Femur (tissue), 1 donor: ENCODE measurements around the gene TMEM132D.
"Not testable (repeated sequence)": the region's sequence is repeated elsewhere in the genome, so short reads cannot be mapped to it uniquely, and the experiment has no call there.

Source experiments
- DNase-seq: peaks from one replicate; pipeline ENCODE4 v3.0.0-alpha.2; 2017

Gene TMEM132D

DNA sequence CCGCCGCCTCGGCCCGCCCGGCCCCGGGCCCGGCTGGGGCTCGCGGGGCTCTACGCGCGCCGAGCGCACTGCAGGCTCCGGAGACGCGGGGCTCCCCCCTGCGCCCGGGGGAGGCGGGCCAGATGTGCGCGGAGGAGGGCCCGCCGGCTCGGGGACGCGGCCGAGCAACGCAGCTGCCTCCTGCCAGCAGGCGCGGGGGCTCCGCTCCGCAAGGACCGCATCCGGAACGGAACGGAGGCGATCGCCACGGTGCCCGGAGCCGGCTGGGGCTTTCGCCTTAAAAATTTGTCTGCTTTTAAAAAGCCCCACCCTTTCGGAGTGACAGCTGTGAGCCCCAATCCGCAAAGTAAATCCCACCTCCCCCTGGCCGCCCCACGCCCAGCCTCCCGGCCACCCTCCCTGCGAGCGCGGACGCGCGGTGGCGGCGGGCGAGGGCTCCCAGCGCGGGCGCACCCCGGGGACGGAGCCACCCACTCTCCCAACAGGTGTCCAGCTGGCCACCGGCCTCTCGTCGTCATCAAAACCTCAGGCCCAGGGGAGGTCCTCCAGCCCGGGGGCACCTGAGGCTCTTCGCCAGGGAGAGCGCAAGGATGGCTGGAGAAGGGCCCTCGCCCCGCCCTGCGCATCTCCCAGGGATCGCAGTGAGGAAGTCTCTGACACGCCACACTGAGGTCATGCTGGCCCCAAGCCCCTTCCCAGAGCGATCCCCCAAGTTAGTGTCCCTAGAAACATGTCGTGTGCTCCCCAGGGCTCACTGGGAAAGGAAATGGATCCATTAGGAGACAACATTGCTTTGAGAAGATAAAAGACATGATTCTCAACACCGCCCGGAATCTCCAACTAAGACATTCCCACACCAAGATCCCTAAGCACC, at the start of gene TMEM132D:
Gene TMEM132D, minus strand, starts transcription at position 70 of the 874 bp plus-strand sequence.
- DNase-seq, result no peak

DNA sequence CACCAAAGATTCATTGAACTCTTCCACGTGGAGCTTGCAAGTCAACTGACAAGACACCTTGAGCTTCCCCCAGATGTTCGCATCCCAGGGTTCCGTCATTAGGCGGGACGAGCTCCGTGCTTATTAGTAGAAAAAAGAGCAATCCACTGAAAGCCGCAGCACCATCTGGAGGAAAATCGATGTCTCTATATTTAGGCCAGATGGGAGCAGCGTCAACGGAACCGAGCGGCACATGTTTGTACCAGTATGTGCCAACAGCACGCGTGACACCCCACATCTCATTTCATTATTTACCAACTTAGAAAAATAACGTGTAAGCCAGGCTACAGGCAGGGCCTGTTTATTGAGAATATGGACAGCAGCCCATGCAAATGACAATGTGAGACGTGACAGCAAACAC, 45.8 kb upstream of the TMEM132D start:
- DNase-seq, result no peak

DNA sequence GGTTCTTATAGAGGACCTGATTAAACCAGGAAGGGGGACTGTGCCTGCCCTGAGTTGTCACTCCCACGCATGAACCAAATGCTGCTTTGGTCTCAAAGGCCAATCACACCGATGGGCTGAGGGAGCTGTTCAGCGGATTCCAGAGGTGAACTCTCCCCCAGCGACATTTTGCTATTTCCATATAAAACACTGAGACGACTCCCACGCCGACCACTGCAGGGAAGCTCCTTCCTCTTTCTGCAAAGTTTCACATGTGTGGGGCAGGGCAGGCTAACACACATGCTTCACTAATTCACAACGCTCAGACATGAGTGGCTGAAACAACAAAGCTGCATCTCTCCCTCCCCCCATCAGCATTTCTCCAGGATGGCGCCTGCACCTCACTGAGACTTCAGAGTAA, 37.8 kb upstream of the TMEM132D start:
- no peak for DNase-seq

DNA sequence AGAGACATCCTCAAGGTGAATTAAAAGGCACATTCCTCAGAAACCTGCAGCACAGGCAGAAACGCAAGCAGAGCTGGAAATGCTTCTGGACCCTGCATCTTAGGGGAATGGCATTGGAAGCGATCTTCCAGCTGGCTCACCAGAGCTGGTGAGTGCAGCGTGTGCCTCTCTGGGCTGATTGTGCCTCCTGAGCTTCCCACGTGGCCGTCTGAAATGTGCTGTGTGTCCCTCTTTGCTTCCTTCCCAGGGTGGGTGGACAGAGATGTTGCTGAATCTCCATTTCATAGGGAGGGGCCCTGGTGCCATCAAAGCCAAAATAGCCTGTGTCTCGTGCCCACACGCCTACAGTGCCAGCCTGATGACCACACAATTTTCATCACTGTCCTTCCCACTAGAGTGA, 34.3 kb upstream of the TMEM132D start:
- no peak for DNase-seq

DNA sequence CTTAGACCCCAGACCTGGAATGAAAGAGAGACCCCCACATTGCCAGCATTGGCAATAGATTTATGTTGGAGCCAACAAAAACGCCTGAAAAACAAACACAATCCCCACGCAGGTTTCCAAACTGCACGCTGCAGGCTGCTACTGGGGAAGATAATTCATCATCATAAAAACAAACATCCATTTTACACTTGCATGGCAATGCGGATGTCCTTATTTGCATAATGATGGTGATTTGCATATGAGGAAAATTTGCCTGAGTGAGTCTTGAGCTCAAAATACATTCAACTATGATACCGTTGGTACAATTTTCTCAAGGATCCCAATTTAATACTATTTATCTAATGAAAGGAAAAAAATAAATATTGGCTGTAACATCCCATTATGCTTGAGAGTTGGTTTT, 33.6 kb upstream of the TMEM132D start:
- DNase-seq, result no peak

DNA sequence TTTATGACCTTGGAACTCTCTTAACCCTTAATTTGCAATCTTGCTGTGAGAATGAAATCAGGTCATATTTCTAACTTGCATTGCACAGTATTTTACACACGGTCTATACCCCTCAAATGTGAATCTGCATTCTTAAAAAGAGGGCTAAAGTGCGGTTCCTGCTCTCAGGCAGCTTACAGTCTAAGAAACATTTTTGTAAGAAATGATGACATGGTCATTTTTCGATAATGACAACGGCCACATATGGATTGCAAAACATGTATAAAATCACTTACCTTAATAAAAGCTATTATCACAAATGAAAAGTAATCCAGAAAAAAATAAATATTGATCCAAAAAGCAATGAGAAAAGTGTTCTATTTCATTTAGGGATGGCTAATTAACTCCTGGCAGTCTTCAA, 24.8 kb upstream of the TMEM132D start:
- no peak for DNase-seq

DNA sequence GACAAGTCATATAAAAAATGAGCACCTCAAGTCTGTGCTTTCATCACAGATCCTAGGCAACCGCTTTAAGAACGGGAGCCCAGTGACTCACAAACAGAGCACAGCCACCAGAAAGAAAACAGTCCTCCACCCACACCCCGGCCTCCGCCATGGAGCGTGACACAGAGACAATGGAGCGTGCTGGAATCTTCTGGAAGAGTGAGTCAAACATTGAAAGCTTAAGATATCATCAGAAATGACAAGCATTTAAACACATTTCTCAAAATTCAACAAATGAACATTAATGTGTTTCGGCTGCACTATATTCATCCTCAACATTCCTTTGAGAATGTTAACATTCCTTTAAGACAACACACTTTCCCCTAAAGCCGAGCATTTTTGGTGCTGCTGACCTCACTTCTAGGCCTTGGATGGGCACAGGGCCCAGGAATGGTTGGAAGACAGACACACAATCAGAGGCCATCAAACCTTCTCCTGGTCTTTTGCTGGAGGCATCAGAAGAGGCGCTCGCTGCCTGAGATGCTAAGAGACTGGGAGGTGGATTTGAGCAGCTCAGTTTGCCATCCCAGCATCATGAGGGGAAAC, 23.6 kb upstream of the TMEM132D start:
- no peak for DNase-seq

DNA sequence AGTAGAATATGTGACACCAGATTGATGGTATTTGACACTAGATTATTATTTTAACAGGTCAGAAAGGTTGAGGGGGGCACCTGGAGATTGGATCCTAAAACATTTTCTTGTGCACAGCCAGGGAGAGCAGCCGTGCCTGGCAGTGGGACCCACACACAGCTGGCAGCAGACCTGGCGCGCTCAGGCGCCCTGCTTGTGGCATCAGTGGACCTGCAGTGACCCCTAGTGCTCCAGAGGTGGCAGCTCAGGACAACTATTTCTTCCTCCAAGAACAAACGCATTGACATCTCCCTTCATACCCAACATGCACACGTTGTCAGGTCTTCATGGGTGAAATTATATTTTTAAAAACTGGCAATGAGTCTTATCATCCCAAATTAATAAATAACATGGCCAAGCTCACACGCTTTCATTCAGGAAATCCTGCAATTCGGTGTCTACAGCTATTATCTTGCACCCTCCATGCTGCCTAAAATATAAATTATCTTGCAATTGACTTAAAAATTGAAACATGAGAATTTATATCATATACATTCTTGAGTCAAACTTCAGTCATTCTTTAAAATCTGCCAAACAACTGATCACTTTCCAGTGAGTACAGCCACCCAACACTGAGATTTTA, 7.7 kb upstream of the TMEM132D start:
- DNase-seq, result peak; percentile 76

DNA sequence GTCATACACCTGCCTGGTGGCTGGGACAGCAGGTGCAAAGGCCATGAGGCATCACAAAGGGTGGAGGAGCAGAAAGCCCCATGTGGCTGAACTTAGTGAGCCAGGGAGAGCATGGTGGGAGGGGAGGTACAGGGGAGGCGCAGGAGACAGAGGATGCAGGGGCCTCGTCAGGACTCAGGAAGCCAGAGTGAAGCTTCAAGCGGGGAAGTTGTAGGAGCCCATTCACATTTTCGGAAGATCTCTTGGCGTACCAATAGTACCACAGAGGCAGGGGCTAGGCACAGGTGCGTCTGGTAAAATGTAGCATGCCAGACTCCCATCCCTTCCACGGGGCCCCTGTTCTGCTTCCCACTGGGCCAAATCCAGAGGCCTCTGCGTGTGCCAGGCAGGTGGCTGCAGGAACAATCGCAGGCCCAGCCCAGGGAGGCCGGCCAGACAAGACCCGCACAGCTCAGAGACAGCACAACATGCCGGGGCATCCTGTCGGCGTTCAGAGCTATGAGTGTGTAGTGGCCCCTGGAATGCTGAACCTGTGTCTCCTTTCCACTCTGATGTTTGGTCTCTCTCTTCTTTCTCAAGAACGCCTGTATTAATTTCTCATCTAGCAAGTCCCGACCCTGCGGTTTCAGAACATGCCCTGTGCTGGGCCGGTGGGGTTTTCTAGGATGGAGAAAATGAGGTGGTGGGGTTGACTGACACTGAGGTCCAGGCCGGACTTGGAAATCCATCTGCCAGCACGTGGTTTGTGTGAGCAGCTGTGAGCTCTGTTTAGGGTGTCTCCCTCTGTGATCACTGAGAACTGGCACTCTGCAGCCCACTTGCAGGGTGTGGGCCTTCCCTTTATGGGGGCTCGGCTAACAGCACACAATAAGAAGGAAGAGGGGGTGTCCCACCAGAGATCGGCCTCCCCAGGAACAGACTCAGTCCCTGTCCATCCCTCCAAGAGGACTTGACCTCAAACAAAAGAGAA, 5.5 kb upstream of the TMEM132D start:
- no peak for DNase-seq

DNA sequence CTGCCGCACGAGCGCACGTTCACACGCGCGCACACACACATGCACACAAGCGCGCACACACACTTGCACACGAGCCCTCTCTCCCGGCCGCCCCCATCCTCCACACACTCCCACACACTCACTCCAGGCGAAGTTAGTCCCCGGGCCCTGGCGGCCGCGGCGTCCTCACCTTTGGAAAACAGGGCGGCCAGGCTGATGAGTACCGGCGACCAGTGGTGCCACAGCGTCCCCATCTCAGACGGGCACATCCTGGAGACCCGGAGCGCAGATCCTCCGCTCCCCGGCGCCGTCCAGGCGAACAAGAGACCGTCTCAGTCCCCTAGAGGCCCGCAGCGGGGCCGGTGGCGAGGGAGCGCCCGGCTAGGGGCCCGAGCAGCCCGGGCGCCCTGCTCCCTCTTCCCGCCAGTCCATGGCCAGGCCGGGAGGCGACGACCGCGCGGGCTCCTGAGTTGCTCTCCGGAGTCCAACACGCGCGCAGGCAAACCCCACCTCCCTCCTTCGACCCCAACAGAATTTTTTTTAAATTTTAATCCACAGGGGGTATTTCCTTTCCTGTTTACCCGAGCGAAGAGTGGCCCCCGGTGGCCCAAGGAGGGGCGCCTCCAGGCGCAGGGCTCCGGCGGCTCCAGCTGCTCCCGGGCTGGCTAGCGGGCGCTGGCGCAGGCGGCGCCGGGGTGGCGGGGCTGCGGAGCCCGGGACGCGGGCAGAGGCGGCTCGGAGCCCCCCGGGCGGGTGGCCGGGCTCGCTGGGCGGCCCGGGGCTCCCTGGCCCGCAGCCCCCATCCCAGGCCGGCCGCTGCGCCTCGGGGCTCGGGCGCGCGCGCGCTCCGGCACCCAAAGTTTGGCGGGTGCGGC, 506 bp downstream of the TMEM132D start:
- no peak for DNase-seq

DNA sequence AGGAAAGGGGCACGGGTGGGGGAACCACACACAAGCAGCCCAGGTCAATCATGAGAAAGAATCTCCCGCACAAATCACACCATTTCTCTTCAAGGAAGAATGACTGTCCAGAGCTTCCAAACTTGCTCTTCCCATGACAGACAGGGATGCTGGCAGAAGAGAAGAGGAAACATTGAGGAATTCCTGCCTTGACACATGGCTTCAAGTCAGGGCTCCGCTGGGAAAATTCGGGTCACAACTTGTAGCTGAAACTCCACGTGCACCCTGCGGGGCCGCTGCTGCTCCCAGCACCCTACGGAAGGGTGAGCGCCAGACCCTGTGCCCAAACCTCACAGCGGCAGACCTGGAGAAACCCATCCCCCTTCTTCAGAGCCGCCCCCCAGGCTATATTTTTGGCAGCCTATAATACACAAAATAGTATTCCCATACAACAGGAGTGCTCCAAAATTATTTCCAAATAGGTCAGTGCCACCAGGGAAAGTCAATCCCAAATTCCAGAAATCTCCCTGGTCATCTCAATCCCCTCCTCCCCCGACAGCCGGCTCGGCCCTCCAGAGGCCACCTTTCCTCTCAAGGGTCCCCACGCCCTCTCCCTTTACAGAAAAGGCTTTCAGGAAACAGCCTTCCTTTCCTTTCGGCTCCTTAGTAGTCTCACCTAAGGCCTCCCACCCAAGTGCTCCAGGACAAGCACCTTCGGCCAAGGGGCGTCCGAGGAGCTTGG, 1.3 kb downstream of the TMEM132D start:
- no peak for DNase-seq

DNA sequence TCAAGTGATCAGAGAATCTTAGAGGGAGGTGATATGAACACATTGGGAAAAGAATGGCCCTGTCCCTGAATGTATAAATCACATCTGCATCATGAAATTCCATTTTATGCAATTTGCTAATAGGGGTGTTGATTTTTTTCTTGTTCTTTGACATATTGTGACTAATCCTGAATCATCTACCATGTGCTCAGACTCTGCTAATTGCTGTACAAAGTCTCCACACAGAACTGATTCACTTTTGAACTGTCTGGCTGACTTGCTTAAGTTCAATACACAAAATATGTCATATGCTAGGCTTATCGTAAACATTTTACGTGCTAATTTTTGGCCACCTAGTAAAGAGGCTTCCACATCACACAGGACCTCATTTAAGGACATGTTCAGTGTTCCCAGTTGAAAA, 2.6 kb downstream of the TMEM132D start:
- no peak for DNase-seq

DNA sequence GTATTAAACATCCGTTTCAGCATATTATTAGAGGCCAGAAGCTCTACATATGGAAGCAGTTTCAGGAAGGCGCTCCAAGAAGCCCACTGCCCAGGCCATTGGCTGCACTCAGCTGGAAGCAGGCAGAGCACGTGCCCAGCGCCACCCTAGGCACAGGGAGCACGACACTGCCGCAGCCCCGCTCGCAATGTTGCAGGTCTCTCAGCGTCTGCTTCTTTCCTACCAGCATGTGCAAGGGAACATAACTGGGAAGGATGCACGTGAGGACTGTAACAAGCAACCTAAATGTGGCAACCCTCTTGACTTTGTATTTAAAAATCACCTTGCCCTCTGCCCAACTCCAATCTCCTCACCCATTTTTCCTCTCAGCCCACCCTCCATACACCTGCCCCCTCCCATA, 3.5 kb downstream of the TMEM132D start:
- DNase-seq, result no peak

DNA sequence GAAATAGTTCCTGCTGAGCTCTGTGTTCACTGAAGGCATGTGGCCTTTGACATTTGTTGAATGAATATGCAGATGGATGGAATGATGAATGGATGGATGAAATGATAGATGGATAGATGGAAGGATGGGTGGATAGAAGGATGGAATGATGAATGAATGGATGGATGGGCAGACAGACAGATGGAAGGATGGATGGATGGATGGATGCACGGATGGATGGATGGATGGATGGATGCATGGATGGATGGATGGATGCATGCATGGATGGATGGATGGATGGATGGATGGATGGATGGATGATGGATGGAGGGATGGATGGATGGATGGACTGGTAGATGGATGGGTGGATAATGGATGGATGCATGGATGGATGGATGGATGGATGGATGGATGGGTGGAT, 4.8 kb downstream of the TMEM132D start:
- DNase-seq, result not testable (repeated sequence)

DNA sequence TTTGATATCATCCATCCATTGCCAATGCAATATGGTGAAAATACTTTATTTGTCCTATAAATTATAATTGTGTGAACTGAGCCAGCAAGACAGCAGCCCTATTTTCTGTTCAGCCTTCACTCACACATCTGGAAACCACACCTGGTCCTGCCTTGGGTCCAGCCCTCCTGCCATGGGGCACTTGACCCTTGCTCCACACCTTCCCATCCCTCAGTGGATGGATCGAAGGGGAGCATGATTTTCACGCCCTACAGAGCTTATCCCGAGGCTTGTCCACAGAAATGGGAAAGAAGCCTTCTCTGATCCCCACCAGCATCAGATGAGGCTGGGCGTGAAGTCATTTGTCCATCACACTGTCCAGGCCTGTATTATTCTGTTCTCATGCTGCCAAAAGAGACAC, 10.1 kb downstream of the TMEM132D start:
- DNase-seq, result no peak

DNA sequence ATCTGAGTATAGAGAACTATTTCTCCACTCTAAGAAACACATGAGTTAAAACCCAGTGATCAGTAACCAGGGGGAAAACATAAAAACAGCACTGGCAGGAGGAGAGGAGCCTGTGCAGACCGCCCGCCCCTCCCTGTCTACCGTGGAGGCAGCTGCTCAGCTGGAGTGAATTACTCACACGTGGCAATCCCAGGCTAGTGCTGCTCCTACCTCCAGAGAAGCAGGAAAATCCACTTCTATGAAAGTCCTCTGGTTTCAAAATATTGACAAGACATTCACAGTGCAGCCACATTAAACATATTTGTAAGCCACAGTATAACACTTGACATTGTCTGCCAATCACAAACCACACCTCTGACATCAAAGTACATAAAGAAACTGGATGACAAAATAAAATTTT, 16.7 kb downstream of the TMEM132D start:
- peak; percentile 36 for DNase-seq

DNA sequence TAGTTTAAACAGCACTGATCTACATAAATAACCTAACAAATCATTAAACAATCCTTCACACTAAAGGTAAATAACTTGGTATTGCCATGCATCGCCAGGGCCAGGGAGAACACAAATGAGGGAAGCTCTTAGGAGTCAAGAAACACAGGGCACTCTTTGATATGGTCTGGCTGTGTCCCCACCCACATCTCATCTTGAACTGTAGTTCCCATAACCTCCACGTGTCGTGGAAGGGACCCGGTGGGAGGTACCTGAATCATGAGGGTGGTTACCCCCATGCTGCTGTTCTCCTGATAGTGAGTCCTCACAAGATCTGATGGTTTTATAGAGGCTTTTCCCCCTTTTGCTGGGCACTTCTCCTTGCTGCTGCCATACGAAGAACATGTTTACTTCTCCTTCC, 17.3 kb downstream of the TMEM132D start:
- no peak for DNase-seq

DNA sequence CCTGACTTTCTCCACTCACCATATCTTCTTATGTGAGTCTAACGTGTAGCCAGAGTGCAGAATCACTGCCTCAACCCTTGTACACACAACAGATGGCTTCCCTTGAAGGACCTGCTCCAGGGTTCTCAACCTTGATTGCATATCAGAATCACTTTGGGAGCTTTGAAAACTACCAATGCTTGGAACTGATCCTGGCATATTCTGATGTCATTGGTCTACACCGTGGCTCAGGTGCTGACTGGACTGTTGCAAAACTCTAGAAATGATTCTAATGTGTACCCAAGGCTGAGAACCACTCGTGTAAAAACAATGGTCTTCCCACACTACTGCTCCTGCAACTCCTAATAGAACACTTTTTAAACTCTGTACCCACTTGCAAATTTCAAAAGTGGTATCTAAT, 18.5 kb downstream of the TMEM132D start:
- no peak for DNase-seq

DNA sequence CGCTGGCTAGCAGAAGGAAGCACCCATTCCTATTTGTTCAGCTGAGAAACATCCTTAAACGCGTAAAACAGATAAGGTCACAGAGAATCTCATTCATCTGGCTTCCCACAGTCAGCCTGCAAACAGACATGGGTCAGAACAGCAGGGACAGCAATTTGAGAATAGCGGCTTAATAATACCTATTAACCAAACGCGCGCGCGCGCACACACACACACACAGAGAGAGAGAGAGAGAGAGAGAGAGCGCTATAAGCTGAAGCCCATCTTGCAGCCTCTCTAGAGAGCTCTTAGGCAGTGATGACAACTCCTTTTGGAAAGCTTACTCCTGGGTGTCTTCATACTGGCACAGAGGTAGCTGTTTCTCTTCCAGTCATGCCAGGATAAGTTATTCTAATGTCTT, 26.4 kb downstream of the TMEM132D start:
- no peak for DNase-seq

DNA sequence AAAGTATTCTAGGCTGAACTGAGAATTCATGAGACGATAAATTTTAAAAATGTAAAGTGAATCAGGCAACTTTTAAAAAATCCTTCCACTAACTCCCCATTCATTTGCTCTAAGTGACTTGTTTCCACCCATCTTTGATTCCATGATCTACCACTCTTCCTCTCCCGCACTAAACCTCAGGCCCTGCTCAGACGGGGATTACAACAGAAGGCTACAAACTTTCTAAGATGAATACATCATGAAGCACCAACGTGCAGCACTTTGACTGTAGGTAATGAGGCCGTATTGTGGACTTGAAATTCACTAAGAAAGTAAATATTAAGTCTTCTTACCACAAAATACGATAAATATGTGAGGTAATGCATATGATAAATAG, 30.0 kb downstream of the TMEM132D start:
- no peak for DNase-seq

DNA sequence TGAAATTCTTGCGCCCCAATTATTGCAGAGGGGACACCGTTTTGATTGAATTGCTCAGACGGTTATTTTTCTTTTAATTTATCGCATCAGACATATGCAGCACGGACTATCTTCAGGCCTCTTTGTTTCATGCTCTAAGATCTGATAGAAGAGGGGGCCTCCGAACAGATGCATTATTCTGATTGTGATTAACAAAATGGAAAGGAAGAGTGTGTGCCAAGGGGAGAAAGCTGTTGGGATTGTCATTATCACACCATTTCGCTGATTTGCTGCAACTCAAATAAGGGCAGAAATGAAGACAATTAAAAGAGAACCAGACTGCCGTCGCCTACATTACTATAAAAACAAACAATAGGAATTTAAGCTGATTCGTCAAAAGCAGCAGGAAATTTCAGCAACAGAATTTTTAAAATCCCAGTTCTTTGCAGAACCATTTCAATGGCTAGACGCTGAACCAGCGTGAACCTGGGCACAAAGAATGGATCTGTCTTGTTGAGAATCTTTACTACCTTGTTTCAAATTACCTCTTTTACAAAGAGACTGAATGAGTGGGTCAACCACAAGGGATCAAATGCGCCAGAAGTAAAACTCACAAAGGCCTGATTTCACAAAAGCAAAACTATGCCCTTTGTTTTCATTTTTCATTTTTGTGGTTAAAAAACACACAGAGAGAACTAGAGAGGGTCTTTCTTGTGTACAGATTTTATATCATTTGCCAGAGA, 30.6 kb downstream of the TMEM132D start:
- no peak for DNase-seq
